HL-60 (cell line): ENCODE measurements around the gene PACSIN1.

Experiments used
- DNase-seq, 2 experiments: peaks; one replicate each; pipeline ENCODE4 v3.0.0-alpha.2; 2010 to 2020; ENCODE audit warnings: low read depth in 1 of 2, low spot score in 1 of 2
- H3K27ac ChIP-seq: fragments of 250-450 bp; sonication (Bioruptor Pico); replicated peaks from 2 replicates; pipeline ENCODE4 v1.5.1; 2020; ENCODE audit warnings: mild to moderate bottlenecking, moderate library complexity
- H3K27me3 ChIP-seq: fragments of 250-450 bp; sonication (Bioruptor Pico); 2 replicates; pipeline ENCODE4 v1.5.1; 2021; ENCODE audit warnings: mild to moderate bottlenecking, moderate library complexity; ENCODE audit not compliant: insufficient read depth, poor library complexity, severe bottlenecking
- H3K4me3 ChIP-seq: replicated peaks from 2 replicates; pipeline ENCODE4 v1.5.1; 2011; ENCODE audit warnings: mild to moderate bottlenecking, control low read depth, low read length; ENCODE audit not compliant: insufficient read depth
- CTCF ChIP-seq: IDR thresholded peaks from one replicate; pipeline ENCODE4 v1.5.1; 2011; ENCODE audit warnings: low read length, control low read depth, inconsistent platforms; ENCODE audit not compliant: insufficient read depth
- GABPA ChIP-seq: IDR thresholded peaks from 2 replicates; pipeline ENCODE4 v1.6.1; 2012; ENCODE audit warnings: low read depth
- POLR2AphosphoS5 ChIP-seq: IDR thresholded peaks from 2 replicates; pipeline ENCODE4 v1.6.1; 2012; ENCODE audit warnings: low read depth
- REST ChIP-seq: IDR thresholded peaks from 2 replicates; pipeline ENCODE4 v1.6.1; 2012; ENCODE audit warnings: low read depth; ENCODE audit not compliant: insufficient replicate concordance
- SPI1 ChIP-seq: IDR thresholded peaks from 2 replicates; pipeline ENCODE4 v1.6.1; 2012; ENCODE audit warnings: low read depth, mild to moderate bottlenecking, borderline replicate concordance

Gene PACSIN1

GRCh38 chr6:34576286-34576955 lies 110.5 kb downstream of the PACSIN1 start:
- H3K27ac ChIP-seq, result no peak overlapping the region
- H3K27me3 ChIP-seq, result no peaks in the 10 kb centered on the region
- TF ChIP-seq CTCF (no peak), POLR2AphosphoS5 (no peak), REST (no peak)
- H3K4me3 ChIP-seq, result no peak overlapping the region
- no peak for DNase-seq

GRCh38 chr6:34578445-34579262 lies 112.8 kb downstream of the PACSIN1 start:
- Histone ChIP-seq H3K27ac (no peak overlapping the region), H3K27me3 (no peaks in the 10 kb centered on the region), H3K4me3 (no peak overlapping the region)
- no peak for TF ChIP-seq GABPA
- TF ChIP-seq POLR2AphosphoS5, result no peak
- TF ChIP-seq REST, result no peak
- TF ChIP-seq CTCF, result no peak
- TF ChIP-seq SPI1, result no peak
- no peak for DNase-seq

GRCh38 chr6:34580707-34581560 lies 115.1 kb downstream of the PACSIN1 start:
- Histone ChIP-seq H3K27ac (no peak overlapping the region), H3K4me3 (no peak overlapping the region), H3K27me3 (no peaks in the 10 kb centered on the region)
- no peak for TF ChIP-seq CTCF
- no peak for TF ChIP-seq SPI1
- no peak for TF ChIP-seq GABPA
- TF ChIP-seq REST, result no peak
- no peak for TF ChIP-seq POLR2AphosphoS5
- DNase-seq, result no peak
